ENCODE measurements around the gene IQGAP3.

IQGAP3 gene

GRCh38 chr1:156477526-156478249, 94.7 kb downstream of the IQGAP3 start:
- DNase-seq = no peak

GRCh38 chr1:156476501-156477298, 95.7 kb downstream of the IQGAP3 start:
- DNase-seq = no peak

- no peak for DNase-seq
Measured at GRCh38 chr1:156475568-156476500, 96.5 kb downstream of the IQGAP3 start.

All from stimulated activated CD4-positive, alpha-beta T cell treated with anti-CD3 and anti-CD28 coated beads, Interleukin-4, amount 100 ng/mL, for 24 hours (primary cell).